Lower leg skin (tissue), 3 donors: ENCODE results near the gene TET2.

Experiments
- POLR2A ChIP-seq, 2 donors: fragments of 450-650 bp; IDR thresholded peaks; one replicate each; pipeline ENCODE4 v1.6.1; 2016 to 2017; ENCODE audit warnings: antibody characterized with exemption in 2 of 2, mild to moderate bottlenecking in 1 of 2, moderate library complexity in 1 of 2
- TF ChIP-seq, protein P1 (sequence below), 3 donors: fragments of 450-650 bp; IDR thresholded peaks; one replicate each; pipeline ENCODE4 v1.5.1; 2016; ENCODE audit warnings: antibody characterized with exemption in 3 of 3, mild to moderate bottlenecking in 3 of 3, moderate library complexity in 2 of 3

DNA sequence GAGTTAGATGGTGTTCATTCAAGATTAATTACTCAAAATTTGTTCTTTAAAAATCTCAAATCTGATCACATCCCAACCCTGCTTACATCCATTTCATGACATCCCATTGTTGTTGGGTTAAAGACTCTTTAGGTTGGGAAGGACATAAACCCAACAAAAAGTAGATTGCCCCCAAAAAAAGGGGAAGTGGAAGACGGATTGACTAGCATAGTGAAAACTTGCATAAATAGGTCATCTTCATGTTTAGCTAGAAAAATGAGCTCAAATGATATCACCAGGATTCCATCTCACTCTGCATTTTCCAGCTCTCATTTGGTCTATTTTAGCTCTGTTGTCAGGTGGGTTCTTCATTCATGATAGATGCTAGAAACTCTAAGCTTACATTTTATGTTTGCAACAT lies 18.5 kb upstream of the TET2 start:
- no peak for TF ChIP-seq POLR2A (IDR thresholded peaks at IDR 0.05)
- TF ChIP-seq, protein P1, sequence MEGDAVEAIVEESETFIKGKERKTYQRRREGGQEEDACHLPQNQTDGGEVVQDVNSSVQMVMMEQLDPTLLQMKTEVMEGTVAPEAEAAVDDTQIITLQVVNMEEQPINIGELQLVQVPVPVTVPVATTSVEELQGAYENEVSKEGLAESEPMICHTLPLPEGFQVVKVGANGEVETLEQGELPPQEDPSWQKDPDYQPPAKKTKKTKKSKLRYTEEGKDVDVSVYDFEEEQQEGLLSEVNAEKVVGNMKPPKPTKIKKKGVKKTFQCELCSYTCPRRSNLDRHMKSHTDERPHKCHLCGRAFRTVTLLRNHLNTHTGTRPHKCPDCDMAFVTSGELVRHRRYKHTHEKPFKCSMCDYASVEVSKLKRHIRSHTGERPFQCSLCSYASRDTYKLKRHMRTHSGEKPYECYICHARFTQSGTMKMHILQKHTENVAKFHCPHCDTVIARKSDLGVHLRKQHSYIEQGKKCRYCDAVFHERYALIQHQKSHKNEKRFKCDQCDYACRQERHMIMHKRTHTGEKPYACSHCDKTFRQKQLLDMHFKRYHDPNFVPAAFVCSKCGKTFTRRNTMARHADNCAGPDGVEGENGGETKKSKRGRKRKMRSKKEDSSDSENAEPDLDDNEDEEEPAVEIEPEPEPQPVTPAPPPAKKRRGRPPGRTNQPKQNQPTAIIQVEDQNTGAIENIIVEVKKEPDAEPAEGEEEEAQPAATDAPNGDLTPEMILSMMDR (IDR thresholded peaks at IDR 0.05): no peak
